HS-5 (cell line): ENCODE data around the gene TMEM108.

Experiments
- DNase-seq: peaks from one replicate; pipeline ENCODE4 v3.0.0-alpha.2; 2012; ENCODE audit warnings: low read depth

The TMEM108 gene

GRCh38 chr3:133280586-133280985 lies 242.4 kb downstream of the TMEM108 start:
- DNase-seq: no peak

- DNase-seq: no peak
Measured at GRCh38 chr3:133282236-133282635, 244.0 kb downstream of the TMEM108 start.

- DNase-seq: no peak
Measured at GRCh38 chr3:133283958-133284807, 246.0 kb downstream of the TMEM108 start.

- no peak for DNase-seq
Measured at GRCh38 chr3:133289322-133289721, 251.1 kb downstream of the TMEM108 start.

GRCh38 chr3:133292296-133292695 lies 254.1 kb downstream of the TMEM108 start:
- DNase-seq: no peak

- DNase-seq: no peak
Measured at GRCh38 chr3:133293397-133294110, 255.4 kb downstream of the TMEM108 start.

GRCh38 chr3:133294253-133294652 lies 256.1 kb downstream of the TMEM108 start:
- DNase-seq: no peak

- DNase-seq: no peak
Measured at GRCh38 chr3:133295199-133295901, 257.2 kb downstream of the TMEM108 start.

GRCh38 chr3:133295944-133296917 lies 258.0 kb downstream of the TMEM108 start:
- no peak for DNase-seq

GRCh38 chr3:133296981-133297380 lies 258.8 kb downstream of the TMEM108 start:
- DNase-seq: no peak

- no peak for DNase-seq
Measured at GRCh38 chr3:133300102-133300501, 261.9 kb downstream of the TMEM108 start.

GRCh38 chr3:133301194-133301593 lies 263.0 kb downstream of the TMEM108 start:
- peak; percentile 82 for DNase-seq

- no peak for DNase-seq
Measured at GRCh38 chr3:133301731-133302130, 263.5 kb downstream of the TMEM108 start.

GRCh38 chr3:133303430-133303829 lies 265.2 kb downstream of the TMEM108 start:
- no peak for DNase-seq

GRCh38 chr3:133317866-133318265 lies 279.7 kb downstream of the TMEM108 start:
- DNase-seq: no peak

- DNase-seq: no peak
Measured at GRCh38 chr3:133328373-133328772, 290.2 kb downstream of the TMEM108 start.

GRCh38 chr3:133329626-133330025 lies 291.4 kb downstream of the TMEM108 start:
- no peak for DNase-seq

GRCh38 chr3:133330065-133330464 lies 291.9 kb downstream of the TMEM108 start:
- DNase-seq: no peak

GRCh38 chr3:133330522-133330921 lies 292.3 kb downstream of the TMEM108 start:
- DNase-seq: no peak

GRCh38 chr3:133354721-133355120 lies 316.5 kb downstream of the TMEM108 start:
- no peak for DNase-seq

GRCh38 chr3:133360476-133360875 lies 322.3 kb downstream of the TMEM108 start:
- no peak for DNase-seq
